ENCODE results near the gene MR1.

DNA sequence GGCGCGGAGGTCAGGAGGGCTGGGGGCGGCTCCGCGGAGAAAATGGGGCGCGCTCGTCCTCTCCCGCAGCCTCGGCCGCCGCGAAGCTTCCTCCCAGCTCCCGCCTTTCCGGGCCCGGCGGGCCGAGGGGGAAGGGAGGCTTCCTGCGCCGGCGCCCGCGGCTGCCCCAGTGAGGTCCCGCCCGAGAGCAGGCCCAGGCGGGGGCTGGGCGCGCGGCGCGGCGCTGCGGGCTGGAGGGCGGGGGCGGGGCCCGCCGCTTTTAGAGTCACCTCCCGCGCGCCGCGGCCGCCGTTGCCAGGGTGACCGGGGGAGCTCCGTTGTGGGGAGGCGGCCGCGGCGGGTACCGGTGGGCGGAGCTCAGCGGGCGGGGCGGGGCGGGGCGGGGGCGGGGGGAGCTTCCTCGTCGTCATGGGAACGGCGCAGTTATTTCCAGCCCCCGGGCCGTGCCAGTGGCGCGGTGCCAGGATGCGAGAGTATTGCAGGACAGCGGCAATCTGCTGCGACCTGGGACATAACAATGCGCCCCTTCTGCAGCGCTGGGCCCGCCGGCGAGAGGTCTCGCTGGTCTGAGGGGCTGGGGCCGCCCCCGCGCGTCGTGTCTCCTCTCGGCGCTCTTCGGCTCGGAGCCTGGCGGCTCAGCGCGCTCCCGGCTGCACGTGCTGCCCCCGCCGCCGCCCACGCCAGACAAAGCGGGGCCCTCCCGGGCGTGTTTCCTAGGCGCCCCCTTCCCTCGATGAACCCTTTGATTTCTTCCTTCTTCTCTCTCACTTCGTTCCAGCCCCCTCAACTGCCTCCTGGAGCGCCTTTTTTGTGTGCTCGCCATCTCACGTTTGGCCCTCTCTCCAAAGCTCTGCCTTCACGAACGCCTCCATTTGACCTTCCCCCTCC, 71.6 kb downstream of the MR1 start:
- TF ChIP-seq SP2 (tag by site-specific recombination; IDR thresholded peaks at IDR 0.05): 0 out of 2 replicates have a peak, but pooled peaks have one; percentile 15
- TF ChIP-seq, protein P1, sequence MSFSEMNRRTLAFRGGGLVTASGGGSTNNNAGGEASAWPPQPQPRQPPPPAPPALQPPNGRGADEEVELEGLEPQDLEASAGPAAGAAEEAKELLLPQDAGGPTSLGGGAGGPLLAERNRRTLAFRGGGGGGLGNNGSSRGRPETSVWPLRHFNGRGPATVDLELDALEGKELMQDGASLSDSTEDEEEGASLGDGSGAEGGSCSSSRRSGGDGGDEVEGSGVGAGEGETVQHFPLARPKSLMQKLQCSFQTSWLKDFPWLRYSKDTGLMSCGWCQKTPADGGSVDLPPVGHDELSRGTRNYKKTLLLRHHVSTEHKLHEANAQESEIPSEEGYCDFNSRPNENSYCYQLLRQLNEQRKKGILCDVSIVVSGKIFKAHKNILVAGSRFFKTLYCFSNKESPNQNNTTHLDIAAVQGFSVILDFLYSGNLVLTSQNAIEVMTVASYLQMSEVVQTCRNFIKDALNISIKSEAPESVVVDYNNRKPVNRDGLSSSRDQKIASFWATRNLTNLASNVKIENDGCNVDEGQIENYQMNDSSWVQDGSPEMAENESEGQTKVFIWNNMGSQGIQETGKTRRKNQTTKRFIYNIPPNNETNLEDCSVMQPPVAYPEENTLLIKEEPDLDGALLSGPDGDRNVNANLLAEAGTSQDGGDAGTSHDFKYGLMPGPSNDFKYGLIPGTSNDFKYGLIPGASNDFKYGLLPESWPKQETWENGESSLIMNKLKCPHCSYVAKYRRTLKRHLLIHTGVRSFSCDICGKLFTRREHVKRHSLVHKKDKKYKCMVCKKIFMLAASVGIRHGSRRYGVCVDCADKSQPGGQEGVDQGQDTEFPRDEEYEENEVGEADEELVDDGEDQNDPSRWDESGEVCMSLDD (tag by site-specific recombination; IDR thresholded peaks at IDR 0.05): no peak
- TF ChIP-seq, protein P2, sequence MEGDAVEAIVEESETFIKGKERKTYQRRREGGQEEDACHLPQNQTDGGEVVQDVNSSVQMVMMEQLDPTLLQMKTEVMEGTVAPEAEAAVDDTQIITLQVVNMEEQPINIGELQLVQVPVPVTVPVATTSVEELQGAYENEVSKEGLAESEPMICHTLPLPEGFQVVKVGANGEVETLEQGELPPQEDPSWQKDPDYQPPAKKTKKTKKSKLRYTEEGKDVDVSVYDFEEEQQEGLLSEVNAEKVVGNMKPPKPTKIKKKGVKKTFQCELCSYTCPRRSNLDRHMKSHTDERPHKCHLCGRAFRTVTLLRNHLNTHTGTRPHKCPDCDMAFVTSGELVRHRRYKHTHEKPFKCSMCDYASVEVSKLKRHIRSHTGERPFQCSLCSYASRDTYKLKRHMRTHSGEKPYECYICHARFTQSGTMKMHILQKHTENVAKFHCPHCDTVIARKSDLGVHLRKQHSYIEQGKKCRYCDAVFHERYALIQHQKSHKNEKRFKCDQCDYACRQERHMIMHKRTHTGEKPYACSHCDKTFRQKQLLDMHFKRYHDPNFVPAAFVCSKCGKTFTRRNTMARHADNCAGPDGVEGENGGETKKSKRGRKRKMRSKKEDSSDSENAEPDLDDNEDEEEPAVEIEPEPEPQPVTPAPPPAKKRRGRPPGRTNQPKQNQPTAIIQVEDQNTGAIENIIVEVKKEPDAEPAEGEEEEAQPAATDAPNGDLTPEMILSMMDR (tag by site-specific recombination; IDR thresholded peaks at IDR 0.05): 0 out of 2 replicates have a peak, but pooled peaks have one; percentile 11
- TF ChIP-seq, protein P3, sequence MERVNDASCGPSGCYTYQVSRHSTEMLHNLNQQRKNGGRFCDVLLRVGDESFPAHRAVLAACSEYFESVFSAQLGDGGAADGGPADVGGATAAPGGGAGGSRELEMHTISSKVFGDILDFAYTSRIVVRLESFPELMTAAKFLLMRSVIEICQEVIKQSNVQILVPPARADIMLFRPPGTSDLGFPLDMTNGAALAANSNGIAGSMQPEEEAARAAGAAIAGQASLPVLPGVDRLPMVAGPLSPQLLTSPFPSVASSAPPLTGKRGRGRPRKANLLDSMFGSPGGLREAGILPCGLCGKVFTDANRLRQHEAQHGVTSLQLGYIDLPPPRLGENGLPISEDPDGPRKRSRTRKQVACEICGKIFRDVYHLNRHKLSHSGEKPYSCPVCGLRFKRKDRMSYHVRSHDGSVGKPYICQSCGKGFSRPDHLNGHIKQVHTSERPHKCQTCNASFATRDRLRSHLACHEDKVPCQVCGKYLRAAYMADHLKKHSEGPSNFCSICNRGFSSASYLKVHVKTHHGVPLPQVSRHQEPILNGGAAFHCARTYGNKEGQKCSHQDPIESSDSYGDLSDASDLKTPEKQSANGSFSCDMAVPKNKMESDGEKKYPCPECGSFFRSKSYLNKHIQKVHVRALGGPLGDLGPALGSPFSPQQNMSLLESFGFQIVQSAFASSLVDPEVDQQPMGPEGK (tag by site-specific recombination; IDR thresholded peaks at IDR 0.05): peak; percentile 61
- no peak for TF ChIP-seq ZNF544 (tag by site-specific recombination; IDR thresholded peaks at IDR 0.05)
- TF ChIP-seq ZNF624 (tag by site-specific recombination; IDR thresholded peaks at IDR 0.05): no peak
- TF ChIP-seq, protein P4, sequence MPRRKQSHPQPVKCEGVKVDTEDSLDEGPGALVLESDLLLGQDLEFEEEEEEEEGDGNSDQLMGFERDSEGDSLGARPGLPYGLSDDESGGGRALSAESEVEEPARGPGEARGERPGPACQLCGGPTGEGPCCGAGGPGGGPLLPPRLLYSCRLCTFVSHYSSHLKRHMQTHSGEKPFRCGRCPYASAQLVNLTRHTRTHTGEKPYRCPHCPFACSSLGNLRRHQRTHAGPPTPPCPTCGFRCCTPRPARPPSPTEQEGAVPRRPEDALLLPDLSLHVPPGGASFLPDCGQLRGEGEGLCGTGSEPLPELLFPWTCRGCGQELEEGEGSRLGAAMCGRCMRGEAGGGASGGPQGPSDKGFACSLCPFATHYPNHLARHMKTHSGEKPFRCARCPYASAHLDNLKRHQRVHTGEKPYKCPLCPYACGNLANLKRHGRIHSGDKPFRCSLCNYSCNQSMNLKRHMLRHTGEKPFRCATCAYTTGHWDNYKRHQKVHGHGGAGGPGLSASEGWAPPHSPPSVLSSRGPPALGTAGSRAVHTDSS (tag by site-specific recombination; IDR thresholded peaks at IDR 0.05): no peak
- TF ChIP-seq, protein P5, sequence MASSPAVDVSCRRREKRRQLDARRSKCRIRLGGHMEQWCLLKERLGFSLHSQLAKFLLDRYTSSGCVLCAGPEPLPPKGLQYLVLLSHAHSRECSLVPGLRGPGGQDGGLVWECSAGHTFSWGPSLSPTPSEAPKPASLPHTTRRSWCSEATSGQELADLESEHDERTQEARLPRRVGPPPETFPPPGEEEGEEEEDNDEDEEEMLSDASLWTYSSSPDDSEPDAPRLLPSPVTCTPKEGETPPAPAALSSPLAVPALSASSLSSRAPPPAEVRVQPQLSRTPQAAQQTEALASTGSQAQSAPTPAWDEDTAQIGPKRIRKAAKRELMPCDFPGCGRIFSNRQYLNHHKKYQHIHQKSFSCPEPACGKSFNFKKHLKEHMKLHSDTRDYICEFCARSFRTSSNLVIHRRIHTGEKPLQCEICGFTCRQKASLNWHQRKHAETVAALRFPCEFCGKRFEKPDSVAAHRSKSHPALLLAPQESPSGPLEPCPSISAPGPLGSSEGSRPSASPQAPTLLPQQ (tag by site-specific recombination; IDR thresholded peaks at IDR 0.05): peak; percentile 97
- TF ChIP-seq ZNF830 (tag by site-specific recombination; IDR thresholded peaks at IDR 0.05; ENCODE audit: low read depth): no peak
- TF ChIP-seq, protein P6, sequence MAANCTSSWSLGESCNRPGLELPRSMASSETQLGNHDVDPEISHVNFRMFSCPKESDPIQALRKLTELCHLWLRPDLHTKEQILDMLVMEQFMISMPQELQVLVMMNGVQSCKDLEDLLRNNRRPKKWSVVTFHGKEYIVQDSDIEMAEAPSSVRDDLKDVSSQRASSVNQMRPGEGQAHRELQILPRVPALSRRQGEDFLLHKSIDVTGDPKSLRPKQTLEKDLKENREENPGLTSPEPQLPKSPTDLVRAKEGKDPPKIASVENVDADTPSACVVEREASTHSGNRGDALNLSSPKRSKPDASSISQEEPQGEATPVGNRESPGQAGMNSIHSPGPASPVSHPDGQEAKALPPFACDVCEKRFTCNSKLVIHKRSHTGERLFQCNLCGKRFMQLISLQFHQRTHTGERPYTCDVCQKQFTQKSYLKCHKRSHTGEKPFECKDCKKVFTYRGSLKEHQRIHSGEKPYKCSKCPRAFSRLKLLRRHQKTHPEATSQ (tag by site-specific recombination; IDR thresholded peaks at IDR 0.05): 0 out of 2 replicates have a peak, but pooled peaks have one; percentile 38
- TF ChIP-seq ZNF404 (tag by site-specific recombination; IDR thresholded peaks at IDR 0.05): no peak

Data from HEK293 (cell line).